GM12892 (cell line): ENCODE results near the gene STX19.
"Not testable (repeated sequence)": the region's sequence is repeated elsewhere in the genome, so short reads cannot be mapped to it uniquely, and the experiment has no call there.

Source experiments
- DNase-seq: peaks from one replicate; pipeline ENCODE4 v3.0.0; 2011; ENCODE audit not compliant: insufficient read length
- FAIRE-seq: peaks from 2 replicates; lab custom pipeline; 2011; peaks lifted over from hg19 to GRCh38; lab: Jason Lieb, UNC
- POLR2A ChIP-seq: IDR thresholded peaks from 2 replicates; pipeline ENCODE4 v1.6.1; 2011; ENCODE audit warnings: low read depth, low read length, control low read depth
- POLR2AphosphoS5 ChIP-seq: IDR thresholded peaks from 2 replicates; pipeline ENCODE4 v1.6.1; 2011; ENCODE audit warnings: low read depth, low read length, control low read depth
- TAF1 ChIP-seq: IDR thresholded peaks from 2 replicates; pipeline ENCODE4 v1.6.1; 2011; ENCODE audit warnings: low read depth, mild to moderate bottlenecking, control low read depth, low read length, borderline replicate concordance

Gene STX19

GRCh38 chr3:93991631-93992030 is 36.8 kb downstream of the STX19 start:
- FAIRE-seq (peak; percentile 82), DNase-seq (no peak)
- TF ChIP-seq TAF1, result no peak
- TF ChIP-seq POLR2AphosphoS5, result no peak
- TF ChIP-seq POLR2A, result no peak

- FAIRE-seq, result no peak
- DNase-seq, result no peak
Observed at GRCh38 chr3:93989241-93989640, 39.2 kb downstream of the STX19 start.

GRCh38 chr3:93988764-93989163 is 39.6 kb downstream of the STX19 start:
- DNase-seq (no peak), FAIRE-seq (no peak)
- TF ChIP-seq TAF1 (no peak), POLR2A (no peak), POLR2AphosphoS5 (no peak)

More at GRCh38 chr3:93989241-93989640, 39.2 kb downstream of the STX19 start:
- TF ChIP-seq POLR2AphosphoS5, result no peak
- TF ChIP-seq TAF1, result no peak
- no peak for TF ChIP-seq POLR2A

GRCh38 chr3:93988283-93988682 is 40.1 kb downstream of the STX19 start:
- FAIRE-seq (no peak), DNase-seq (no peak)
- TF ChIP-seq POLR2A (no peak), POLR2AphosphoS5 (no peak), TAF1 (no peak)

- DNase-seq (no peak), FAIRE-seq (no peak)
- TF ChIP-seq TAF1 (no peak), POLR2AphosphoS5 (no peak), POLR2A (no peak)
Observed at GRCh38 chr3:93984618-93985017, 43.8 kb downstream of the STX19 start.

- TF ChIP-seq POLR2A (no peak), POLR2AphosphoS5 (no peak), TAF1 (no peak)
- FAIRE-seq, result no peak
- DNase-seq, result no peak
Observed at GRCh38 chr3:93983408-93983807, 45.0 kb downstream of the STX19 start.

GRCh38 chr3:93981649-93982048 is 46.7 kb downstream of the STX19 start:
- TF ChIP-seq TAF1, result no peak
- no peak for TF ChIP-seq POLR2AphosphoS5
- TF ChIP-seq POLR2A, result no peak
- FAIRE-seq, result peak; percentile 42
- no peak for DNase-seq

- DNase-seq, result peak; percentile 79
- peak; percentile 80 for TF ChIP-seq POLR2AphosphoS5
- peak; percentile 85 for TF ChIP-seq POLR2A
- peak; percentile 49; the same call in 1 of the 2 replicates for TF ChIP-seq TAF1
- peak; percentile 98 for FAIRE-seq
Observed at GRCh38 chr3:93979850-93980676, 48.3 kb downstream of the STX19 start, which contains the start of gene ARL13B. Gene ARL13B, plus strand, starts transcription at chr3:93980155. Its CDS starts 269 bp downstream, at chr3:93980424.

GRCh38 chr3:93973131-93974126 is 55.0 kb downstream of the STX19 start, which contains the start of gene PROS1:
Gene PROS1, minus strand, starts transcription at chr3:93973896. Its CDS starts 147 bp downstream, at chr3:93973749.
- FAIRE-seq (peak; percentile 88), DNase-seq (peak; percentile 33)
- no peak for TF ChIP-seq TAF1
- TF ChIP-seq POLR2A, result no peak
- TF ChIP-seq POLR2AphosphoS5, result no peak

GRCh38 chr3:93969997-93970396 is 58.4 kb downstream of the STX19 start:
- no peak for FAIRE-seq
- no peak for DNase-seq
- no peak for TF ChIP-seq POLR2AphosphoS5
- no peak for TF ChIP-seq TAF1
- no peak for TF ChIP-seq POLR2A

GRCh38 chr3:93969443-93969842 is 59.0 kb downstream of the STX19 start:
- TF ChIP-seq POLR2AphosphoS5 (no peak), TAF1 (no peak), POLR2A (no peak)
- FAIRE-seq, result no peak
- no peak for DNase-seq

- not testable (repeated sequence) for DNase-seq, FAIRE-seq
Observed at GRCh38 chr3:93965106-93965505, 63.3 kb downstream of the STX19 start.
